ENCODE results near the gene MED23.

MED23 gene

DNA sequence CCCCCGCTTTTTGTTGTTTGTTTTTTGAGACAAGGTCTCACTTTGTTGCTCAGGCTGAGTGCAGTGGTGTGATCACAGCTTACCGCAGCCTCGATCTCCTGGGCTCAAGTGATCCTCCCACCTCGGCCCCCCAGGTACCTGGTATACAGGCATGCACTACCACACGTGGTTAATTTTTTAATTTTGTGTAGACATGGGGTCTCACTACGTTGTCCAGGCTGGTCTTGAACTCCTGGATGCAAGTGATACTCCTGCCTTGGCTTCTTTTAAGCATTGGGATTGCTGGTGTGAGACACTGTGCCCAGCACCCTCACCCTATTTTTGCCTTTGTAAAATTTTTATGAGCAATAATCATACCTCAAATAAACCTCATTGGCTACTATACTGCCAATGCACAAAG, 14.5 kb upstream of the MED23 start:
- DNase-seq = no peak

GRCh38 chr6:131641554-131641953, 13.5 kb upstream of the MED23 start:
- DNase-seq = no peak

- DNase-seq = no peak
These were observed 12.5 kb upstream of the MED23 start for GRCh38 chr6:131640576-131640975.

GRCh38 chr6:131640100-131640499, 12.1 kb upstream of the MED23 start:
- DNase-seq = no peak

- no peak for DNase-seq
These were observed 10.0 kb upstream of the MED23 start for GRCh38 chr6:131638013-131638412.

DNA sequence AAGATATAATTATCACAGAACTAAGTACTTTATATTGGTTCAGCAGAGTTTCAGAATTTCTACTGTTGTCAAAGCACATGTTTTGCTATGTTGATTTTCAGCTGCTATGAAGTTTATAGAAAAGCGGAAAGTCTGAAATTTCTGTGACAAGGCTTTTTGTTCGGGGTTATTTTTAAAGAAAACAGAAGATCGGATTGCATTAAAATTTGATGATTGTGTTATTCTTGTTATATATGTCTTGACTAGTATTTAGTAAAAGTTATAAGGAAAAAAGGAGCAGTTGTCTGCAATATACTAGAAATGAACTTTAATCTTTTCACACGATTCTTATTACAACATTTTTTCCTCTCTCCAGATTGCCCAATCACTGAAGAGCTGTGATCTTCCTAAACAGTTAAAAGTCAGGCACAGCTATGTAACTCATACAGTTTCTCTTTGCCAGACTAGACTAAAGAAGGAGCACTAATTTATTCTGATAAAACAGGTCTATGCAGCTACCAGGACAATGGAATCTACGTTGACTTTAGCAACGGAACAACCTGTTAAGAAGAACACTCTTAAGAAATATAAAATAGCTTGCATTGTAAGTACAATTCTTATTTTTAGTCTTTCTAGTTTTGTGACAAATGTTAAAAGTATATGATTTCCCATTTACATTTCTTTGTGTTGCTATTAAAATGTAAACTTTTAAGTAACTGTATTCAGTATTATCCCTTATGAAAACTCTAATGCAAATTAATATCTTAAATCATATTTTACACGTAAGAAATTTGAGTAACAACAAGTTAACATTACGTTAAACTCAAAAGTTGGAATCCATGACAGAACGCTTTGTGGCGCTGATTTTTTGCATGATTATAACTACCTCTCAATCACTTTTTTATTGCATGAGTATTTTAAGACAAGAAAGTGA, 9.1 kb upstream of the MED23 start, which contains the start of gene ENPP3:
TSS of gene ENPP3 (plus strand) at position 423 of the 913 bp plus-strand sequence. CDS start at position 506, 83 bp downstream.
- DNase-seq = no peak

DNA sequence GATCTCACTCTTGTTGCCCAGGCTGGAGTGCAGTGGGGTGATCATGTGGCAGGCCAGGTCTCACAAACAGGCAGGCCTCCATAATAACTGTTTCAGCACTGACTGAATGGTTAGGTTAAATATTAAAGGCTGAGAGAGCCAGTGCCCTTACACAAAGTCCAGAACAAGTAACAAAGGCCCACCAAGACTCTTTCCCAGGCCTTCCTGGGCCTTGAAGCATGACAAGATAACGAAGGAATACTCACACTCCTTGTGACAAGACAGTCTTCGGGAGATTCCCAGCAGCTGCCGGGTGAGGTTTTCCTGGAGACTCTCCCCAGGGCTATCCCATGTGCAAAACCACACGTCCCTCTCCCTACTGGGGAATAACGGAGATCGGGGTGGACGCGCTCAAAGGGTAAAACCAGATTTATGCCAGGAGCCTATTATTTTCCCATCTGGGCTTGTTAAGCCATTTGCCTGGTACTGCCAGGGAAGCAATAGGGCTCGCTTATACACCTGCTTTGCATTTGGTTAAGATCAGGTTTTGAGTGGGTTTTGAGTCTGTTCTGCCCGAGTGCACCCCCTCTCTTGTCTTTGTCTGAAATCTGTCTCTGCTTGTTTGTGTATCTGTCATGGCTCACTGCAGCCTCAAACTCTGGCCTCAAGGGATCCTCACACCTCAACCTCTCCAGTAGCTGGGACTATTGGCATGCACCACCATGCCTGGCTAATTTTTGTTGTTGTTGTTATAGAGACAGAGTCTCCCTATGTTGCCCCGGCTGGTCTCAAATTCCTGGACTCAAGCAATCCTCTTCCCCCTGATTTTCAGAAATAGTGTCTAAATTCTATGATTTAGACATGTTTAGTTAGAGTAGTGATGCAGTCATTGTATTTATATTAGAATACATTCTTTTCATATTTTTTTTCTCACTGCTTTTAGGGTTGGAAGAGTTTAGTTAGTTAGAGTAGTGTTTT, 7.6 kb upstream of the MED23 start:
- no peak for DNase-seq

DNA sequence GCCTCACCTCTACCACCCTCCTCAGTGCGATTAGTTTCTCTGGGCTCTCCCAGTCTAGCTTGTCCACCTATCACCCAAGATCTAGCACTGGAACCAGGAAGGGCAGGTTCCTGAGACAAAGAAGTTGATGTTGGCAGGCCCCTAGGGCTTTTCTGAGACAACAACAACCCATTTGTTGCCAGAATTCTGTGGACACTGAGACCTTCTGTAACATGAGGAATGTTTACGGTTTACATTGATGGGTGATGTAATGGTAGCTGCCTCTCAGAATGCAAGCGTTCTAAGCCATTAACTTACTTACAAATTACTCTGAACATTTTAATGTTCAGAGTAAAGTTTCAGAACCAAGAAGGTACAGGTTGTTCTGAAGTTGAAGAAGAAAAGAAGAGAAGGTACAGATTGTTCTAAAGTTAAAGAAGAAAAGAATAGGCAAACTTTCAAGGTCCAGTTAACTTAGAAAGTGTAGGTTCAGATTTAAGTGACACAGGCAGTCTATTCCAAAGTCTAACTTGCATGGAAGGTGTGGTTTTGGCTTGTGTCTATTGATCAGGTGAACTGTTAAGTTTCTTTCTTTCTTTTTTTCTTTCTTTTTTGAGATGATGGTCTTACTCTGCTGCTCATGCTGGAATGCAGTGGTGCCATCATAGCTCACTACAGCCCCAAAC, 3.7 kb upstream of the MED23 start:
- DNase-seq = no peak

GRCh38 chr6:131629651-131630050, 1.6 kb upstream of the MED23 start:
- peak in 11 of 56 donors; percentile 1 to 24 (median 5) for DNase-seq

DNA sequence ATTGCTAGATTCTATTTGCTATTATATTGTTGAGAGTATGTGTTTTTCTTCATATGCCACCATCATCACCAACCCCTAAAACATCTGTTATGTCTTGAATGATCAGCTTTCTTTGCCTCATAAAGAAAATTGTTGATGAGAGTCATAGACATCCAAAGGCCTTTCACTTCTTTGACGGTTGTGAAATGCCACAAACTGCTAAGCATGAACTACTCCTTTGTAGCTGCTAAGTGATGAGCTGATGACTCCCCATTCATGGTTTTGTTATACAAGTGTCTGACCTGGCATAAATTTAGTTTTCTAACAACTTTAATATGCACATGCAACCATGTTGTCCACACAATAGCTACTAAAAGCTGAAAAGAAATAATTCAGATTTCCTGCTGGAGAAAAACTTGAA, 684 bp upstream of the MED23 start:
- no peak for DNase-seq

- DNase-seq = no peak
These were observed 12.8 kb downstream of the MED23 start for GRCh38 chr6:131615275-131615674.

GRCh38 chr6:131613296-131613925, 14.6 kb downstream of the MED23 start:
- no peak for DNase-seq

DNA sequence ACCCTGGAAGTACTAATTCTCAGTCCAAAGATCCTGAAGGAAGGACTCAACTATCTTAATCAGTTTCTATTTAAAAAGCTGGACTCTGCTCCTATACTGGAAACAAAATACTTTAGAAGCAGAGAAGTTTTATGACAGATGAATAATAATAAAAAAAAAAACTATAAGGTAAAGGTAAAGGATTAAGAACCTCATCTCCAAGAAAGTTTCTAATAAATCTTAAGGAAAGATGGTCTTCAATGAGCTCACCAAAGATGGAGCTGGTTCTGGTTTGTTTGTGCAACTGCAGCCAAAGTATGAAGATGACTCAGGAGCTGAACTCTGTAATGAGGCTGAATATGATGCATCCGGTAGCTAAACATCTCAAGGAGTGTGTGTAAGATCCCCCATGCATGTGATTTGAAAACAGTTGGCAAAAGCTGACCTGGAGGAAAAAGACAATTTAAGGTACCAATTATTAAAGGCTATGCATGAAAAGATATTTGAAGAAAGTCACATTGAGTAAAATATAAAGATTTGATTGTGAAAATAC, 25.2 kb downstream of the MED23 start:
- DNase-seq = no peak

- DNase-seq = no peak
These were observed 27.3 kb downstream of the MED23 start for GRCh38 chr6:131600716-131601115.

- no peak for DNase-seq
These were observed 30.6 kb downstream of the MED23 start for GRCh38 chr6:131597446-131597845.

DNA sequence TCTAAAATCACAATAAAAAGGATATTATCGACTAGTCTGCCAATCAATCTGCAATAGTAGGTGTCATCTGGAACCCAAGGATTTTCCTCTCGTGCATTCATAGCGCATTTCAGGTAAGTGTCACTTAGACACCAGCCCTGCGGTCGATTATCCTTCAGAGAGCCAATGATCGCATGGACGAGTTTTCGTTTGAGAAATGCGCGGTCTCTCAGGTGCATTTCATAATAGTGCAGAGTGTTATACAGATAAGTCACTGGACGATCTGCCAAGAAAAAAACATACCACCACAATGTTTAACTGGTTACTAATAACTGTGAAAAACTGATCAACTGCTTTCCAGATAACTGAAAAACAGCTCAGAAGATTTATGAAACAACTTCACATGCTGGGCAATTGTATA, 34.0 kb downstream of the MED23 start:
- DNase-seq = no peak

GRCh38 chr6:131592935-131593334, 35.1 kb downstream of the MED23 start:
- DNase-seq = no peak

- DNase-seq = no peak
These were observed 39.4 kb downstream of the MED23 start for GRCh38 chr6:131588643-131589042.

DNA sequence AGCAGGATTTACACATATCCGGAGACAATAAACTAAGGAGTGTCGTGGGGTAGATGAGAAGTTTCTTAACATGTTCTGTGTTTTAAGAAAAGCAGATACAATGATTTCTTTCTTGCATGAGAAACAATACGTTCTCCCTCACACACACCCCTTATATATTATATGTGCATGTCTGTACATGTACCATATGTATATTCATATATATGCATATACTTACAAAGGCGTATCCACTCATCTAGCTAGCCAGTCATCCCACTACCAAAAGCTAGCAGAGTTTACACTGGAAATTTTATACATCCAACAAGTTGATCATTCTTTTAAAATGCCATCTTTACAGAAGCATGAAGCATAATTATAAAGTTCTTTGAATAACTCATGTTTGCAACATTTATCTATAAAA, 40.1 kb downstream of the MED23 start:
- no peak for DNase-seq

- DNase-seq = peak in 3 of 56 donors; percentile 1 to 4 (median 2)
These were observed 41.5 kb downstream of the MED23 start for GRCh38 chr6:131586543-131586942.

DNA sequence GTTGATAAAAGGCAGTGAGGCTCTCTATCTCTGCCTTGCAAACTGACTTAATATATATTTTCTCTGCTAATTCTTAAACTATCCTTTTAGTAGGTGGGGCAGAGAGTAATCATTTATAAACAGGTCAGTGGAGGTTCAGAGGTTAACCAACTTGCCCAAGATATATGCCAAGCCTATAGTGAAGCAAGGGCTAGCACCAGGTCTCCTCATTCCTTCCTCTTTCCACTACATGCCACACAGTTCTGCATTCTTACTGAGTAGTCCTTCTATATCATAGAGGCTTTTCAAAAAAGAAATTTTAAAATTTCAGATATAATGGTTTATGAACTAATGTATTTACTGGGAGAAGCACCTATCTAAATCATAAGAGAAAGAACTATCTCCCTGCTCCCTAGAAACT, 46.5 kb downstream of the MED23 start:
- DNase-seq = no peak
